ENCODE data around the gene NOS3.

Gene NOS3

GRCh38 chr7:150951521-150951920 is 39.3 kb upstream of the NOS3 start:
- H3K4me3 ChIP-seq (ENCODE audit: control insufficient read depth, low read depth, low read length), result no peak overlapping the region
- TF ChIP-seq CTCF (conservative IDR thresholded peaks at IDR 0.05; ENCODE audit: control insufficient read depth, insufficient read depth, low read depth, low read length), result no peak
- no peak for DNase-seq (ENCODE audit: low read depth)

GRCh38 chr7:150952331-150953050 is 38.3 kb upstream of the NOS3 start:
- H3K4me3 ChIP-seq (ENCODE audit: control insufficient read depth, low read depth, low read length), result no peak overlapping the region
- TF ChIP-seq CTCF (conservative IDR thresholded peaks at IDR 0.05; ENCODE audit: control insufficient read depth, insufficient read depth, low read depth, low read length), result no peak
- no peak for DNase-seq (ENCODE audit: low read depth)

- no peak for TF ChIP-seq CTCF (conservative IDR thresholded peaks at IDR 0.05; ENCODE audit: control insufficient read depth, insufficient read depth, low read depth, low read length)
- no peak for DNase-seq (ENCODE audit: low read depth)
- no peak overlapping the region for H3K4me3 ChIP-seq (ENCODE audit: control insufficient read depth, low read depth, low read length)
Measured at GRCh38 chr7:150953061-150953997, 37.5 kb upstream of the NOS3 start.

GRCh38 chr7:150954201-150954985 is 36.4 kb upstream of the NOS3 start:
- no peak for TF ChIP-seq CTCF (conservative IDR thresholded peaks at IDR 0.05; ENCODE audit: control insufficient read depth, insufficient read depth, low read depth, low read length)
- DNase-seq (ENCODE audit: low read depth), result no peak
- no peak overlapping the region for H3K4me3 ChIP-seq (ENCODE audit: control insufficient read depth, low read depth, low read length)

GRCh38 chr7:150954986-150955518 is 35.8 kb upstream of the NOS3 start:
- H3K4me3 ChIP-seq (ENCODE audit: control insufficient read depth, low read depth, low read length), result no peak overlapping the region
- TF ChIP-seq CTCF (conservative IDR thresholded peaks at IDR 0.05; ENCODE audit: control insufficient read depth, insufficient read depth, low read depth, low read length), result no peak
- no peak for DNase-seq (ENCODE audit: low read depth)
